Panc1 (cell line): Measurements from ENCODE around the gene MAMDC2. TPM values are rescaled to one million over a fixed set of nuclear protein-coding genes. Genes with fewer than 3 reads are reported as not detected.

ENCODE experiments used
- ATAC-seq: fragments of 200-7000 bp; cut with Tn5 transposase; 2 replicates; pipeline ENCODE4 v1.9.1; 2020; ENCODE audit warnings: mild to moderate bottlenecking, moderate library complexity
- BruUV-seq: library from RNA; stranded (reverse); fragments of 400-500 nt; replicated peaks from 2 replicates; lab custom pipeline; 2021; lab: Mats Ljungman, UMichigan
- CTCF ChIA-PET: fragments of 300-600 bp; sonication (Branson Sonifier 250); formaldehyde crosslinking; loops from one replicate; lab custom pipeline; 2022; ENCODE audit warnings: antibody characterized with exemption; lab: Charles Lee
- POLR2A ChIA-PET: fragments of 300-600 bp; sonication (Branson Sonifier 250); formaldehyde crosslinking; loops from one replicate; lab custom pipeline; 2022; ENCODE audit warnings: antibody characterized with exemption; lab: Charles Lee
- DNase-seq: peaks from one replicate; pipeline ENCODE4 v3.0.0-alpha.2; 2010; ENCODE audit warnings: low read depth, low spot score
- H3K27ac ChIP-seq: 2 replicates; pipeline ENCODE4 v1.5.1; 2011; ENCODE audit warnings: mild to moderate bottlenecking, low read length, inconsistent platforms
- H3K27me3 ChIP-seq: fragments of 200-500 bp; sonication (Bioruptor generic); 2 replicates; pipeline ENCODE4 v1.6.0; 2014; ENCODE audit warnings: low read length, inconsistent platforms; ENCODE audit not compliant: control insufficient read depth, insufficient read depth
- H3K36me3 ChIP-seq: fragments of 200-500 bp; sonication (Bioruptor generic); 2 replicates; pipeline ENCODE4 v1.5.1; 2014; ENCODE audit warnings: inconsistent platforms, mild to moderate bottlenecking, low read length, moderate library complexity; ENCODE audit not compliant: control insufficient read depth, insufficient read depth
- H3K4me1 ChIP-seq: 2 replicates; pipeline ENCODE4 v1.5.1; 2011; ENCODE audit warnings: inconsistent platforms, mild to moderate bottlenecking, low read length, moderate library complexity; ENCODE audit not compliant: control insufficient read depth, insufficient read depth
- H3K4me3 ChIP-seq, 2 experiments: 2 replicates each; pipeline ENCODE4 v1.5.1; 2011 to 2012; ENCODE audit warnings: low read depth in 2 of 2, low read length in 2 of 2, mild to moderate bottlenecking in 2 of 2, inconsistent platforms in 1 of 2, moderate library complexity in 1 of 2
- H3K9me3 ChIP-seq: fragments of 200-500 bp; sonication (Bioruptor generic); 2 replicates; pipeline ENCODE4 v1.5.1; 2014; ENCODE audit warnings: low read depth, mild to moderate bottlenecking, inconsistent platforms, low read length, moderate library complexity; ENCODE audit not compliant: control insufficient read depth, insufficient read depth
- POLR2AphosphoS5 ChIP-seq: IDR thresholded peaks from 2 replicates; pipeline ENCODE4 v1.6.1; 2012; ENCODE audit warnings: mild to moderate bottlenecking, low read depth, low read length, moderate library complexity
- SIN3A ChIP-seq: IDR thresholded peaks from 2 replicates; pipeline ENCODE4 v1.6.1; 2012; ENCODE audit warnings: low read depth, mild to moderate bottlenecking, low read length, moderate library complexity, borderline replicate concordance; ENCODE audit not compliant: insufficient read depth
- TCF7L2 ChIP-seq: IDR thresholded peaks from 2 replicates; pipeline ENCODE4 v1.6.1; 2011; ENCODE audit warnings: mild to moderate bottlenecking, low read depth, low read length, inconsistent platforms
- in situ Hi-C: cut with HindIII; loops from 2 replicates; pipeline ENCODE4 v1.10.0; 2016; ENCODE audit warnings: low sequenced_read_pairs, low pct_unique_long_range_greater_than_20kb
- intact Hi-C: fragments of 100-400 bp; cut with micrococcal nuclease; formaldehyde crosslinking; loops from one replicate; pipeline ENCODE4 v1.10.0; 2022; ENCODE audit not compliant: unreplicated experiment
- total RNA-seq: library from RNA; stranded (reverse); gene quantifications from one replicate; pipeline ENCODE4 v1.2.1, GENCODE V29; 2021; ENCODE audit not compliant: unreplicated experiment
- TF ChIP-seq, protein P1 (sequence below), 2 experiments: IDR thresholded peaks; 2 replicates each; pipeline ENCODE4 v1.6.1; 2011 to 2012; ENCODE audit warnings: low read depth in 2 of 2, control low read depth in 1 of 2, low read length in 1 of 2, mild to moderate bottlenecking in 1 of 2, moderate library complexity in 1 of 2; ENCODE audit not compliant: insufficient read depth in 1 of 2
- TF ChIP-seq, protein P2 (sequence below): fragments of 450-650 bp; IDR thresholded peaks from 2 replicates; pipeline ENCODE4 v1.5.1; 2017; ENCODE audit warnings: mild to moderate bottlenecking

Gene MAMDC2
- total RNA-seq, 1 experiment from 2014 or later, result 1.5 TPM

DNA sequence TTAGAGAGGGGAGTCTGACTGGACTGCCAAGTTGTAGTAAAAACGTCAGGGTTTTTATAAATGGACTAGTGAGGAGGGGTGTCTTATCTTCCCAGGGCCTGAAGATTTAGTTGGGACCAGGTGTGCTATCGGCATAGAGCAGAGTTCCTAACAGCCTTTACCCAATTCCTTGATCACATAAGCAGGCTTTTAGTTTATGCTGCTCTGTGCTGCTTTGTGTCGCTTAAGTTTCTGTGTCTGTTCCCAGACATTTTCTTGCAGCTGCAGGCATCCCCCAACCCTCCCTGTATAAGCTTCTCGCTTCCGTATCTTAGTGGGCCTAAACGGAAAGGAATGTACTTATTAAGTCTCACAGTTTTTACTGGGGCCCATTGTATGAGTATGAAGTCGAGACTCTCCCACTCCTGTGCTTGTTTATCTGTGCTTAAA, 212.5 kb downstream of the MAMDC2 start:
- Histone ChIP-seq H3K4me1 (peaks cover 8% of the 10 kb centered on the region), H3K4me3 (peak overlapping the region; percentile 11 to 38; a peak in 3 of 4 replicates), H3K9me3 (no peaks in the 10 kb centered on the region), H3K36me3 (no peaks in the 10 kb centered on the region; the same call in none of the 2 replicates), H3K27me3 (no peaks in the 10 kb centered on the region), H3K27ac (peak overlapping the region; percentile 48)
- ATAC-seq (no peak), DNase-seq (no peak)
- in situ Hi-C loops, result no loop called here
- intact Hi-C loops, result no loop called here
- ChIA-PET CTCF (interaction anchor here (0.6 kb wide), 1 partner anchor 1836 kb away, joined by 5 read pairs; no protein-coding TSS in a partner anchor), POLR2A (no interaction called here)
- BruUV-seq, result no TSS peak
- TF ChIP-seq, protein P1, sequence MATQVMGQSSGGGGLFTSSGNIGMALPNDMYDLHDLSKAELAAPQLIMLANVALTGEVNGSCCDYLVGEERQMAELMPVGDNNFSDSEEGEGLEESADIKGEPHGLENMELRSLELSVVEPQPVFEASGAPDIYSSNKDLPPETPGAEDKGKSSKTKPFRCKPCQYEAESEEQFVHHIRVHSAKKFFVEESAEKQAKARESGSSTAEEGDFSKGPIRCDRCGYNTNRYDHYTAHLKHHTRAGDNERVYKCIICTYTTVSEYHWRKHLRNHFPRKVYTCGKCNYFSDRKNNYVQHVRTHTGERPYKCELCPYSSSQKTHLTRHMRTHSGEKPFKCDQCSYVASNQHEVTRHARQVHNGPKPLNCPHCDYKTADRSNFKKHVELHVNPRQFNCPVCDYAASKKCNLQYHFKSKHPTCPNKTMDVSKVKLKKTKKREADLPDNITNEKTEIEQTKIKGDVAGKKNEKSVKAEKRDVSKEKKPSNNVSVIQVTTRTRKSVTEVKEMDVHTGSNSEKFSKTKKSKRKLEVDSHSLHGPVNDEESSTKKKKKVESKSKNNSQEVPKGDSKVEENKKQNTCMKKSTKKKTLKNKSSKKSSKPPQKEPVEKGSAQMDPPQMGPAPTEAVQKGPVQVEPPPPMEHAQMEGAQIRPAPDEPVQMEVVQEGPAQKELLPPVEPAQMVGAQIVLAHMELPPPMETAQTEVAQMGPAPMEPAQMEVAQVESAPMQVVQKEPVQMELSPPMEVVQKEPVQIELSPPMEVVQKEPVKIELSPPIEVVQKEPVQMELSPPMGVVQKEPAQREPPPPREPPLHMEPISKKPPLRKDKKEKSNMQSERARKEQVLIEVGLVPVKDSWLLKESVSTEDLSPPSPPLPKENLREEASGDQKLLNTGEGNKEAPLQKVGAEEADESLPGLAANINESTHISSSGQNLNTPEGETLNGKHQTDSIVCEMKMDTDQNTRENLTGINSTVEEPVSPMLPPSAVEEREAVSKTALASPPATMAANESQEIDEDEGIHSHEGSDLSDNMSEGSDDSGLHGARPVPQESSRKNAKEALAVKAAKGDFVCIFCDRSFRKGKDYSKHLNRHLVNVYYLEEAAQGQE (IDR thresholded peaks at IDR 0.05; ENCODE audit: insufficient read depth in 1 of 2, low read depth in 2 of 2, low read length in 1 of 2), result no peak
- TF ChIP-seq, protein P2, sequence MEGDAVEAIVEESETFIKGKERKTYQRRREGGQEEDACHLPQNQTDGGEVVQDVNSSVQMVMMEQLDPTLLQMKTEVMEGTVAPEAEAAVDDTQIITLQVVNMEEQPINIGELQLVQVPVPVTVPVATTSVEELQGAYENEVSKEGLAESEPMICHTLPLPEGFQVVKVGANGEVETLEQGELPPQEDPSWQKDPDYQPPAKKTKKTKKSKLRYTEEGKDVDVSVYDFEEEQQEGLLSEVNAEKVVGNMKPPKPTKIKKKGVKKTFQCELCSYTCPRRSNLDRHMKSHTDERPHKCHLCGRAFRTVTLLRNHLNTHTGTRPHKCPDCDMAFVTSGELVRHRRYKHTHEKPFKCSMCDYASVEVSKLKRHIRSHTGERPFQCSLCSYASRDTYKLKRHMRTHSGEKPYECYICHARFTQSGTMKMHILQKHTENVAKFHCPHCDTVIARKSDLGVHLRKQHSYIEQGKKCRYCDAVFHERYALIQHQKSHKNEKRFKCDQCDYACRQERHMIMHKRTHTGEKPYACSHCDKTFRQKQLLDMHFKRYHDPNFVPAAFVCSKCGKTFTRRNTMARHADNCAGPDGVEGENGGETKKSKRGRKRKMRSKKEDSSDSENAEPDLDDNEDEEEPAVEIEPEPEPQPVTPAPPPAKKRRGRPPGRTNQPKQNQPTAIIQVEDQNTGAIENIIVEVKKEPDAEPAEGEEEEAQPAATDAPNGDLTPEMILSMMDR, result no peak
- TF ChIP-seq SIN3A (no peak), TCF7L2 (no peak), POLR2AphosphoS5 (no peak)

DNA sequence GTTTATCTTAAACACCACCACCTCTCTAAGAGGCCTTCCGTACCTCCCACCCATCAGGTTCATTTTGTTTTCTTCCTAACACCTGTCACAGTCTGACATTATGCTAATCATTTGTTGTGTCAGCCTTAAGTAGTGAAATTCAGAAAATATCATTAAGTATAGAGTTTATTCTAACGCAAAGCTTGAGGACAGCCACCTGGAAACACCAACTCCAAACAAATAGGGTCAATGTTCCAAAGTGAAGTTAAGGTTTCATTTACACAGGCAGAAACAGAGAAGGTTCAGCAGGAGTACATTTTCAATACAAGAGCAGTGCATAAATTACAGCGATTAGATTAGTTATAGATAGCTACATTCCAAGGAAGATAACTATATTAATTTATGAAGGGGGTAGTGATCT, 213.9 kb downstream of the MAMDC2 start:
- no peaks in the 10 kb centered on the region for H3K27me3 ChIP-seq
- intact Hi-C loops (no loop called here), in situ Hi-C loops (no loop called here)
- no TSS peak for BruUV-seq
- POLR2A ChIA-PET, result no interaction called here
- peak overlapping the region; percentile 90 to 96 for H3K4me3 ChIP-seq
- H3K36me3 ChIP-seq, result peaks cover 3% of the 10 kb centered on the region
- CTCF ChIA-PET, result interaction anchor here (1.0 kb wide), 1 partner anchor 345 kb away, joined by 3 read pairs; no protein-coding TSS in a partner anchor
- DNase-seq (no peak), ATAC-seq (no peak)
- H3K4me1 ChIP-seq, result peaks cover 12% of the 10 kb centered on the region
- peak overlapping the region; percentile 84 for H3K27ac ChIP-seq
- no peaks in the 10 kb centered on the region for H3K9me3 ChIP-seq
- TF ChIP-seq TCF7L2, result no peak
- TF ChIP-seq SIN3A, result no peak
- TF ChIP-seq, protein P2, result no peak
- TF ChIP-seq, protein P1 (IDR thresholded peaks at IDR 0.05; ENCODE audit: insufficient read depth in 1 of 2, low read depth in 2 of 2, low read length in 1 of 2), result no peak
- TF ChIP-seq POLR2AphosphoS5, result no peak
